Psoas muscle (tissue), 8 donors: ENCODE measurements around the gene OAS3. TPM values are rescaled to one million over a fixed set of nuclear protein-coding genes. Genes with fewer than 3 reads are reported as not detected.
"Not testable (repeated sequence)": the region's sequence is repeated elsewhere in the genome, so short reads cannot be mapped to it uniquely, and the experiment has no call there.

Source experiments
- ATAC-seq, 4 donors: fragments of 200-7000 bp; cut with Tn5 transposase; one replicate each; pipeline ENCODE4 v1.9.1; 2020; ENCODE audit warnings: moderate library complexity in 3 of 4, mild to moderate bottlenecking in 2 of 4
- DNase-seq, 2 donors: peaks; one replicate each; pipeline ENCODE4 v3.0.0-alpha.2; 2020
- H3K27ac ChIP-seq: fragments of 200-600 bp; one replicate; pipeline ENCODE4 v1.8.0; 2022
- H3K27me3 ChIP-seq, 3 donors: fragments of 200-600 bp in 1 of 3; one replicate each; pipeline versions ENCODE4 v1.6.1 to v1.8.0; 2013 to 2022; ENCODE audit warnings: low read length in 2 of 3, mild to moderate bottlenecking in 2 of 3, moderate library complexity in 1 of 3; ENCODE audit not compliant: insufficient read depth in 3 of 3
- H3K36me3 ChIP-seq, 2 donors: fragments of 200-600 bp in 1 of 2; one replicate each; pipeline versions ENCODE4 v1.6.1 to v1.8.0; 2013 to 2022; ENCODE audit warnings: low read depth in 1 of 2, mild to moderate bottlenecking in 1 of 2, moderate library complexity in 1 of 2; ENCODE audit not compliant: insufficient read depth in 1 of 2
- H3K4me1 ChIP-seq: fragments of 200-600 bp; one replicate; pipeline ENCODE4 v1.8.0; 2022
- H3K4me3 ChIP-seq: fragments of 200-600 bp; one replicate; pipeline ENCODE4 v1.8.0; 2022; ENCODE audit warnings: mild to moderate bottlenecking
- H3K9me3 ChIP-seq: fragments of 200-600 bp; one replicate; pipeline ENCODE4 v1.8.0; 2022
- WGBS, 3 donors: extraction: QIAGEN DNeasy Blood & Tissue Kit; methylation state at CpG; one replicate each; pipeline versions ENCODE4 v1.1.6 to v1.1.7; 2013; 5-methylcytosine and 5-hydroxymethylcytosine counted together
- intact Hi-C, 2 donors: fragments of 100-400 bp; cut with DNase I; formaldehyde crosslinking; loops; one replicate each; pipeline versions ENCODE4 v1.11.0 to v1.14.2; 2022
- polyA plus RNA-seq, 3 donors: library from polyadenylated mRNA; stranded (reverse); fragments of 200-250 nt; gene quantifications; one replicate each; pipeline ENCODE4 v1.2.3, GENCODE V29; 2013
- total RNA-seq, 4 donors: library from RNA; stranded (reverse); fragmentation: NEBNext Ultra II Directional in 2 of 4; extraction: Animal tissue kit (Norgen Biotek cat#: 25700) in 2 of 4; gene quantifications; one replicate each; pipeline versions ENCODE4 v1.2.1 to v1.2.4, GENCODE V29; 2021 to 2023
- TF ChIP-seq, protein P1 (sequence below): fragments of 200-600 bp; IDR thresholded peaks from one replicate; pipeline ENCODE4 v1.8.0; 2022; ENCODE audit warnings: antibody characterized with exemption
- donor health status: healthy with polysubstance abuse.
- donor health status: DM: no; HTN: no; CAD: no; lungs with moderate emphysema.
- donor health status: Bipolar disorder and iron deficiency.
- donor health status: healthy.
- donor health status: DM: yes; HTN: yes; CAD: no.
- donor health status: DM: no; HTN: no; CAD: no.
- donor health status: DM: no; HTN: no; CAD: no.
- donor health status: DM: yes; HTN: yes; CAD: no.

The OAS3 gene
- total and polyA plus RNA-seq, 7 donors: 1.1 to 6.7 (median 1.7) TPM

DNA sequence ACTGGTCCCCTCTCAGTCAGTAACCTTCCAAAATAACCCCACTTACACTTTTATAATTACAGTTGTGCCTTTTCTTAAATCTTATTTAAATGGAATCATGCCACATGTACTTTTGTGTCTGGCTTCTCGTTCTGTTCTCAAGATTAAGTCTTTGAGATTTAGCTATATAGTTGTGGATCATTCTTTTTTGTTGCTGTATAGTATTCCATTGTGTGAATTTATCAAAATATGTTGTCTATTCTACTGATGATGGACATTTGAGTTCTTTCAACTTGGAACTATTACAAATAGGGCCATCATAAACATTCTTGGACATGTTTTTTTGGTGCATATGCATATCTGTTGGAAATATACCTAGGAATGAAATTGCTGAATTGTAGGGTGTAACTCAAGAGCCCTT is 9.0 kb downstream of the OAS3 start:
- intact Hi-C loops: no loop called here
- H3K4me3 ChIP-seq: no peak overlapping the region
- DNase-seq (no peak), ATAC-seq (no peak)
- H3K36me3 ChIP-seq: no peaks in the 10 kb centered on the region
- no peak overlapping the region for H3K27ac ChIP-seq
- H3K9me3 ChIP-seq: peaks cover 14% of the 10 kb centered on the region
- TF ChIP-seq, protein P1, sequence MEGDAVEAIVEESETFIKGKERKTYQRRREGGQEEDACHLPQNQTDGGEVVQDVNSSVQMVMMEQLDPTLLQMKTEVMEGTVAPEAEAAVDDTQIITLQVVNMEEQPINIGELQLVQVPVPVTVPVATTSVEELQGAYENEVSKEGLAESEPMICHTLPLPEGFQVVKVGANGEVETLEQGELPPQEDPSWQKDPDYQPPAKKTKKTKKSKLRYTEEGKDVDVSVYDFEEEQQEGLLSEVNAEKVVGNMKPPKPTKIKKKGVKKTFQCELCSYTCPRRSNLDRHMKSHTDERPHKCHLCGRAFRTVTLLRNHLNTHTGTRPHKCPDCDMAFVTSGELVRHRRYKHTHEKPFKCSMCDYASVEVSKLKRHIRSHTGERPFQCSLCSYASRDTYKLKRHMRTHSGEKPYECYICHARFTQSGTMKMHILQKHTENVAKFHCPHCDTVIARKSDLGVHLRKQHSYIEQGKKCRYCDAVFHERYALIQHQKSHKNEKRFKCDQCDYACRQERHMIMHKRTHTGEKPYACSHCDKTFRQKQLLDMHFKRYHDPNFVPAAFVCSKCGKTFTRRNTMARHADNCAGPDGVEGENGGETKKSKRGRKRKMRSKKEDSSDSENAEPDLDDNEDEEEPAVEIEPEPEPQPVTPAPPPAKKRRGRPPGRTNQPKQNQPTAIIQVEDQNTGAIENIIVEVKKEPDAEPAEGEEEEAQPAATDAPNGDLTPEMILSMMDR: no peak
- H3K4me1 ChIP-seq: no peaks in the 10 kb centered on the region
- 0 to 35% (median 24%) methylated on average over 1 of the region's 1 CpG for WGBS, 3 donors
- H3K27me3 ChIP-seq: no peaks in the 10 kb centered on the region

DNA sequence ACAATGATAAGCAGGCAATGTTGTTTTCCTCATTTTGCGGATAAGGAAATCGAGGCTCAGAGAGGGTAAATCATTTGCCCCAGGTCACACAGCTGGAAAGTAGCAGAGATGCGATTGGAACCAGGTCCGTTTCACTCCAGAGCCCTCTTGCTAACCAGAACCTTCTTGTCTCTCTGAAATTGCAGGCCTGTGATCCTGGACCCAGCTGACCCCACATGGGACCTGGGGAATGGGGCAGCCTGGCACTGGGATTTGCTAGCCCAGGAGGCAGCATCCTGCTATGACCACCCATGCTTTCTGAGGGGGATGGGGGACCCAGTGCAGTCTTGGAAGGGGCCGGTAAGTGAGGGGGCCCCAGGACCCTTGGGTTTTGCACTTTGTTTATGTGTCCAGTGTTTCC is 9.5 kb downstream of the OAS3 start:
- H3K9me3 ChIP-seq: peaks cover 19% of the 10 kb centered on the region
- no peak overlapping the region for H3K27ac ChIP-seq
- H3K4me1 ChIP-seq: no peaks in the 10 kb centered on the region
- TF ChIP-seq, protein P1: no peak
- 96 to 98% (median 98%) methylated on average over 5 of the region's 5 CpGs for WGBS, 3 donors
- no peak for DNase-seq
- intact Hi-C loops: no loop called here
- no peaks in the 10 kb centered on the region for H3K36me3 ChIP-seq
- no peak for ATAC-seq
- H3K27me3 ChIP-seq: no peaks in the 10 kb centered on the region
- H3K4me3 ChIP-seq: no peak overlapping the region

DNA sequence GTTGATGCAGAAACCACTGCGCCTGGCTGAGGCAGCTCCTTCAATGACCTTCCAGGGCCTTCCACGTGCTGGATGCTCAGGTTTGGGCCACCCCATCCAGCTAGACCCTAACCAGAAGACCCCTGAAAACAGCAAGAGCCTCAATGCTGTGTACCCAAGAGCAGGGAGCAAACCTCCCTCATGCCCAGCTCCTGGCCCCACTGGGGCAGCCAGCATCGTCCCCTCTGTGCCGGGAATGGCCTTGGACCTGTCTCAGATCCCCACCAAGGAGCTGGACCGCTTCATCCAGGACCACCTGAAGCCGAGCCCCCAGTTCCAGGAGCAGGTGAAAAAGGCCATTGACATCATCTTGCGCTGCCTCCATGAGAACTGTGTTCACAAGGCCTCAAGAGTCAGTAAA is 10.5 kb downstream of the OAS3 start:
- intact Hi-C loops: no loop called here
- TF ChIP-seq, protein P1: no peak
- peaks cover 19% of the 10 kb centered on the region for H3K9me3 ChIP-seq
- ATAC-seq (no peak), DNase-seq (no peak)
- no peaks in the 10 kb centered on the region for H3K4me1 ChIP-seq
- H3K36me3 ChIP-seq: no peaks in the 10 kb centered on the region
- no peak overlapping the region for H3K27ac ChIP-seq
- H3K4me3 ChIP-seq: no peak overlapping the region
- 90 to 93% (median 92%) methylated on average over 7 of the region's 7 CpGs for WGBS, 3 donors
- no peaks in the 10 kb centered on the region for H3K27me3 ChIP-seq

DNA sequence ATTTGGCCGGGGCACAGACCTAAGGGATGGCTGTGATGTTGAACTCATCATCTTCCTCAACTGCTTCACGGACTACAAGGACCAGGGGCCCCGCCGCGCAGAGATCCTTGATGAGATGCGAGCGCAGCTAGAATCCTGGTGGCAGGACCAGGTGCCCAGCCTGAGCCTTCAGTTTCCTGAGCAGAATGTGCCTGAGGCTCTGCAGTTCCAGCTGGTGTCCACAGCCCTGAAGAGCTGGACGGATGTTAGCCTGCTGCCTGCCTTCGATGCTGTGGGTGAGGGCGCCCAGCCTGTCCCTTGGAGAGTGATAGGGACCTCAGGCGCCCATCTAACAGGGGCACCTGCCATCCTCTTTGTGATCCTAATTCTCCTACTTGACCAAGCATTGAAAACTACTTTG is 12.4 kb downstream of the OAS3 start:
- Histone ChIP-seq H3K36me3 (no peaks in the 10 kb centered on the region), H3K4me1 (no peaks in the 10 kb centered on the region), H3K27ac (no peak overlapping the region), H3K27me3 (no peaks in the 10 kb centered on the region), H3K9me3 (peaks cover 14% of the 10 kb centered on the region), H3K4me3 (no peak overlapping the region)
- intact Hi-C loops: no loop called here
- WGBS, 3 donors: 89 to 90% (median 90%) methylated on average over 11 of the region's 11 CpGs
- ATAC-seq: no peak
- TF ChIP-seq, protein P1: no peak
- no peak for DNase-seq

DNA sequence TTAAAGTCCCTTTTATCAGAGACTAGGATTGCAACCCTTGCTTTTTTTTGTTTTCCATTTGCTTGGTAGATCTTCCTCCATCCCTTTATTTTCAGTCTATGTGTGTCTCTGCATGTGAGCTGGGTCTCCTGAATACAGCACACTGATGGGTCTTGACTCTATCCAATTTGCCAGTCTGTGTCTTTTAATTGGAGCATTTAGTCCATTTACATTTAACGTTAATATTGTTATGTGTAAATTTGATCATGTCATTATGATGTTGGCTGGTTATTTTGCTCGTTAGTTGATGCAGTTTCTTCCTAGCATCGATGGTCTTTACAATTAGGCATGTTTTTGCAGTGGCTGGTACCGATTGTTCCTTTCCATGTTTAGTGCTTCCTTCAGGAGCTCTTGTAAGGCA is 18.9 kb downstream of the OAS3 start:
- H3K27ac ChIP-seq, intact Hi-C loops, DNase-seq, H3K9me3 ChIP-seq, H3K36me3 ChIP-seq, ATAC-seq, H3K27me3 ChIP-seq, H3K4me1 ChIP-seq, H3K4me3 ChIP-seq: not testable (repeated sequence)
- WGBS, 3 donors: 91 to 94% (median 94%) methylated on average over 4 of the region's 4 CpGs
